H1 (cell line): Measurements from ENCODE around the gene CDKN2B. TPM values are rescaled to one million over a fixed set of nuclear protein-coding genes. Genes with fewer than 3 reads are reported as not detected.

Source experiments
- BCL11A ChIP-seq, 2 experiments: IDR thresholded peaks; one replicate each; pipeline ENCODE4 v1.6.1; 2011; ENCODE audit warnings: low read depth in 2 of 2, low read length in 2 of 2, mild to moderate bottlenecking in 2 of 2
- CHD7 ChIP-seq: fragments of 300-600 bp; sonication (generic); IDR thresholded peaks from 2 replicates; pipeline ENCODE4 v1.7.1; 2012; ENCODE audit warnings: low read length, moderate library complexity, mild to moderate bottlenecking, inconsistent platforms; ENCODE audit not compliant: insufficient replicate concordance
- HDAC2 ChIP-seq, 2 experiments: fragments of 300-600 bp in 1 of 2; sonication (generic) in 1 of 2; IDR thresholded peaks; 2 replicates each; pipeline ENCODE4 v1.6.1; 2011 to 2012; ENCODE audit warnings: low read depth in 2 of 2, low read length in 2 of 2, mild to moderate bottlenecking in 2 of 2, moderate library complexity in 2 of 2, borderline replicate concordance in 1 of 2, inconsistent platforms in 1 of 2
- JUN ChIP-seq: IDR thresholded peaks from 2 replicates; pipeline ENCODE4 v1.6.1; 2011; ENCODE audit warnings: low read depth, mild to moderate bottlenecking, improper control_type of control experiment, low read length
- MAFK ChIP-seq: IDR thresholded peaks from 2 replicates; pipeline ENCODE4 v1.6.1; 2012; ENCODE audit warnings: low read depth, mild to moderate bottlenecking, improper control_type of control experiment, low read length
- ZNF274 ChIP-seq: IDR thresholded peaks from 2 replicates; pipeline ENCODE4 v1.7.0; 2012; ENCODE audit warnings: low read length, borderline replicate concordance; ENCODE audit errors: extremely low read depth
- polyA plus RNA-seq, 7 experiments: library from polyadenylated mRNA; depleted of rRNA in 3 of 7; stranded (reverse) in 5 of 7; unstranded in 2 of 7; fragments of >200 nt in 5 of 7; fragments of 200-250 nt in 2 of 7; gene quantifications; 1 replicate in 5 of 7; 2 replicates in 1 of 7; 4 replicates in 1 of 7; pipeline versions ENCODE4 v1.2.1 to v1.2.3, GENCODE V29; 2011 to 2013; ENCODE audit warnings: missing spikeins in 2 of 7, mixed read lengths in 2 of 7
- total RNA-seq: library from RNA; stranded (reverse); fragmentation: NEBNext Ultra II Directional; extraction: Animal tissue kit (Norgen Biotek cat#: 25700); gene quantifications from 2 replicates; pipeline ENCODE4 v1.2.1, GENCODE V29; 2021

Gene CDKN2B
- total and polyA plus RNA-seq, 2 of the 8 experiments (the other 6 are each of a cell fraction or from before 2014, with no cell fraction given) = 0.20 to 0.88 TPM

- TF ChIP-seq CHD7 = no peak
- no peak for TF ChIP-seq ZNF274
- TF ChIP-seq MAFK = no peak
- TF ChIP-seq BCL11A (IDR thresholded peaks at IDR 0.05; ENCODE audit: low read depth in 2 of 2, low read length in 2 of 2) = no peak
- no peak for TF ChIP-seq HDAC2 (IDR thresholded peaks at IDR 0.05; ENCODE audit: borderline replicate concordance in 1 of 2, low read depth in 2 of 2, low read length in 2 of 2)
- TF ChIP-seq JUN = no peak
Observed at GRCh38 chr9:22036866-22037626, 27.9 kb upstream of the CDKN2B start (continued).
